NB4 (cell line): ENCODE data around the gene LZTFL1.

Source experiments
- MYC ChIP-seq: IDR thresholded peaks from 2 replicates; pipeline ENCODE4 v1.6.1; 2011; ENCODE audit warnings: low read depth, low read length
- POLR2A ChIP-seq: IDR thresholded peaks from 2 replicates; pipeline ENCODE4 v1.6.1; 2011; ENCODE audit warnings: mild to moderate bottlenecking; ENCODE audit not compliant: insufficient read length; ENCODE audit errors: extremely low read depth
- TF ChIP-seq, protein P1 (sequence below): IDR thresholded peaks from one replicate; pipeline ENCODE4 v1.5.1; 2012; ENCODE audit warnings: low read depth, low read length

DNA sequence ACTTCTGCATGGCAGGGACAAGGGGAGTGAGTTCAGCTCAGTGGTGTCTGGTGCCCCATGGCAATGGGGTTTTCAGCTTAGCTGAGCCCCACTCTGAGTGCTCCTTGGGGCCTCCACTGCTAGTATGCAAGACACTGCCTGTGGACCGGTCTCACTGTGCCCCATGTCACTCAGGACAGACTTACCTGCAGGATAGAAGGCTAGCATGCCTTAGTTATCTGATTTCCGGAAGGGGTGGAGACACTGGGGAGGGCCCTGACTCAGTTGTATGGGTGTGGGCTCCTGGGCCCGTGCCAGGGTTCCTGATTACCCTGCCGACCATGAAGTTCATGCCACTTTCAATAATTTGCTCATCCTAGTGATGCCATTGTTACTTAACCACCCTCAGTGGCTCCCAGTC is 41.3 kb downstream of the LZTFL1 start:
- TF ChIP-seq, protein P1, sequence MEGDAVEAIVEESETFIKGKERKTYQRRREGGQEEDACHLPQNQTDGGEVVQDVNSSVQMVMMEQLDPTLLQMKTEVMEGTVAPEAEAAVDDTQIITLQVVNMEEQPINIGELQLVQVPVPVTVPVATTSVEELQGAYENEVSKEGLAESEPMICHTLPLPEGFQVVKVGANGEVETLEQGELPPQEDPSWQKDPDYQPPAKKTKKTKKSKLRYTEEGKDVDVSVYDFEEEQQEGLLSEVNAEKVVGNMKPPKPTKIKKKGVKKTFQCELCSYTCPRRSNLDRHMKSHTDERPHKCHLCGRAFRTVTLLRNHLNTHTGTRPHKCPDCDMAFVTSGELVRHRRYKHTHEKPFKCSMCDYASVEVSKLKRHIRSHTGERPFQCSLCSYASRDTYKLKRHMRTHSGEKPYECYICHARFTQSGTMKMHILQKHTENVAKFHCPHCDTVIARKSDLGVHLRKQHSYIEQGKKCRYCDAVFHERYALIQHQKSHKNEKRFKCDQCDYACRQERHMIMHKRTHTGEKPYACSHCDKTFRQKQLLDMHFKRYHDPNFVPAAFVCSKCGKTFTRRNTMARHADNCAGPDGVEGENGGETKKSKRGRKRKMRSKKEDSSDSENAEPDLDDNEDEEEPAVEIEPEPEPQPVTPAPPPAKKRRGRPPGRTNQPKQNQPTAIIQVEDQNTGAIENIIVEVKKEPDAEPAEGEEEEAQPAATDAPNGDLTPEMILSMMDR = no peak
- TF ChIP-seq POLR2A (no peak), MYC (no peak)
